Esophagus squamous epithelium (tissue), 4 donors: Measurements from ENCODE around the gene DNAJC4.

Experiments
- POLR2A ChIP-seq, 4 donors: fragments of 450-650 bp; IDR thresholded peaks; one replicate each; pipeline ENCODE4 v1.6.1; 2017; ENCODE audit warnings: antibody characterized with exemption in 4 of 4, mild to moderate bottlenecking in 4 of 4, moderate library complexity in 3 of 4
- TF ChIP-seq, protein P1 (sequence below), 6 experiments: fragments of 450-650 bp in 4 of 6; fragments of 200-600 bp in 2 of 6; sonication (generic) in 2 of 6; IDR thresholded peaks; one replicate each; pipeline ENCODE4 v1.5.1; 2016 to 2019; ENCODE audit warnings: antibody characterized with exemption in 6 of 6, mild to moderate bottlenecking in 4 of 6, moderate library complexity in 4 of 6

DNA sequence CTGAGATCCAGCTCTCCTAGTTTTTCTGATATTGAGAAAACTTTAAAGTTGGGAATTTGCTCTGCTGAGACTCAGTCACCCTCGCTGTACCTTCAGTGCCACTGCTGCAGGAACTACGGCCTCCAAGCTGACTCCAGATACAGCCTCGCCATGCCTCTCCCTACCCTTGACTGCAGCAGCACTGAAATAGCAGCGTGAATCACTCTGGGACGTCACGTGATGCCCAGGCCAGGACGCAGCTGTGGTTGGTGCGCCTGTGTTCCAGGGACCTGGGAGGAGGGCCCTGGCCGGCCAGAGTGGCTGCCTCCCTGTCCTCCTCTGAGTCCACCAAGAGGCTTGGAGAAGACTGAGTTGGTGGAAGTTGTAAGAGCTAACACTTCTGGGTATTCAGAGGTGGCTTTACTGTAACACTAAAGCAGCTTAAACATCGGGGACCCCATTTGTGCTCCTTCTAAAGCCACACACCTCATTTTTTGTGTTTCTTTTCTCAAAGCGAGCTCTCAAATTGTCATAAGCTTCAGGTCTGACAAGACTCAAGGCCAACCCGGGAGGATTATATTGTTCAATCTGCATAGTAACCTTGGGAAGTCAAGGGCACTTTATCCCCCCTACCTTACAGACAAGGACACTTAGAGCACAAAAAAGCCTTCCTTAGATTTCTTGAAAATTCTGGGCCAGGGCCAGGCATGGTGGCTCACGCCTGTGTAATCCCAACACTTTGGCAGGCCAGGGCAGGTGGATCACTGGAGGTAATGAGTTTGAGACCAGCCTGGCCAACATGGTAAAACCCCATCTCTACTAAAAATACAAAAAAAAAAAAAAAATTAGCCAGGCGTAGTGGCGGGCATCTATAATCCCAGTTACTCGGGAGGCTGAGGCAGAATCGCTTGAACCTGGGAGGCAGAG is 48.6 kb upstream of the DNAJC4 start:
- peak in 3 of 4 donors; percentile 61 to 77 (median 70) for TF ChIP-seq POLR2A (IDR thresholded peaks at IDR 0.05)
- TF ChIP-seq, protein P1, sequence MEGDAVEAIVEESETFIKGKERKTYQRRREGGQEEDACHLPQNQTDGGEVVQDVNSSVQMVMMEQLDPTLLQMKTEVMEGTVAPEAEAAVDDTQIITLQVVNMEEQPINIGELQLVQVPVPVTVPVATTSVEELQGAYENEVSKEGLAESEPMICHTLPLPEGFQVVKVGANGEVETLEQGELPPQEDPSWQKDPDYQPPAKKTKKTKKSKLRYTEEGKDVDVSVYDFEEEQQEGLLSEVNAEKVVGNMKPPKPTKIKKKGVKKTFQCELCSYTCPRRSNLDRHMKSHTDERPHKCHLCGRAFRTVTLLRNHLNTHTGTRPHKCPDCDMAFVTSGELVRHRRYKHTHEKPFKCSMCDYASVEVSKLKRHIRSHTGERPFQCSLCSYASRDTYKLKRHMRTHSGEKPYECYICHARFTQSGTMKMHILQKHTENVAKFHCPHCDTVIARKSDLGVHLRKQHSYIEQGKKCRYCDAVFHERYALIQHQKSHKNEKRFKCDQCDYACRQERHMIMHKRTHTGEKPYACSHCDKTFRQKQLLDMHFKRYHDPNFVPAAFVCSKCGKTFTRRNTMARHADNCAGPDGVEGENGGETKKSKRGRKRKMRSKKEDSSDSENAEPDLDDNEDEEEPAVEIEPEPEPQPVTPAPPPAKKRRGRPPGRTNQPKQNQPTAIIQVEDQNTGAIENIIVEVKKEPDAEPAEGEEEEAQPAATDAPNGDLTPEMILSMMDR (IDR thresholded peaks at IDR 0.05) = peak in 2 of 6 experiments; percentile 4 to 29
